ENCODE measurements around the gene RASA3. TPM values are rescaled to one million over a fixed set of nuclear protein-coding genes. Genes with fewer than 3 reads are reported as not detected.

Gene RASA3
- total RNA-seq, 1 experiment from 2014 or later, result 10.0 TPM

DNA sequence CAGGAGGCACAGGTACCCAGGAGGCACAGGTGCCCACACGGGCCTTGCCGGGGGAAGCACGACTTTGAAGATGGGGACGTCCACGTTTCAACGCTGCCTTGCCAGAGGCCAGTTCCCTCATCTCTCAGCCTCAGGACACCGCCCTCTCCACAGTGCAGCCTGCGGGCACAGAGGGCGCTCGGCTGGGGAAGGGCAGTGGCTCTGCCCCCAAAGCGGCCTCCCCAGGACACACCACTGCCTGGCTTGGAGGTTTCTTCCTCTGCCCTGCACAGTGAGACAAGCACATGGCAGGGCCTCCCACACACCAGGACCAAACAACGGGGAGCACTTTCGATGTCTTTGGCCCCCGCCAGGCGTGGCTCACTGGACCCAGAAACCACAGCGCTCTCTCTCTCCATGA lies 73.0 kb downstream of the RASA3 start:
- no peaks in the 10 kb centered on the region for H3K9me3 ChIP-seq (ENCODE audit: insufficient read depth, low read depth)
- peaks cover 22% of the 10 kb centered on the region for H3F3A ChIP-seq (ENCODE audit: insufficient read depth, low read depth)
- peaks cover 18% of the 10 kb centered on the region for H3K79me2 ChIP-seq (ENCODE audit: low read depth)
- POLR2A ChIA-PET (ENCODE audit: unreplicated experiment), result no interaction called here
- H3K4me3 ChIP-seq, result no peak overlapping the region
- no peak for DNase-seq
- no peaks in the 10 kb centered on the region for H3K9me2 ChIP-seq (ENCODE audit: insufficient read depth)
- no peaks in the 10 kb centered on the region for H3K36me3 ChIP-seq (ENCODE audit: low read depth)
- intact Hi-C loops (cut with micrococcal nuclease; ENCODE audit: unreplicated experiment), result no loop called here
- no peak for TF ChIP-seq CTCF (conservative IDR thresholded peaks at IDR 0.05)
- no peak for TF ChIP-seq EZH2 (IDR thresholded peaks at IDR 0.05; ENCODE audit: low read depth)
- peaks cover 23% of the 10 kb centered on the region for H3K4me1 ChIP-seq (replicated peaks; ENCODE audit: insufficient read depth)
- H3K27ac ChIP-seq, result no peak overlapping the region
- H3K27me3 ChIP-seq (ENCODE audit: insufficient read depth, low read depth), result no peaks in the 10 kb centered on the region
- CTCF ChIA-PET, result no interaction called here
- H2AFZ ChIP-seq, result no peak overlapping the region
- no peak overlapping the region for H3K4me2 ChIP-seq
- BruUV-seq (replicated peaks), result no TSS peak
- peaks cover 4% of the 10 kb centered on the region; the same call in 1 of the 2 replicates for H4K20me1 ChIP-seq (ENCODE audit: insufficient read depth)

- no peak for DNase-seq
- Histone ChIP-seq H3F3A (ENCODE audit: insufficient read depth, low read depth) (peaks cover 14% of the 10 kb centered on the region), H3K4me2 (no peak overlapping the region), H3K36me3 (ENCODE audit: low read depth) (no peaks in the 10 kb centered on the region), H3K9me2 (ENCODE audit: insufficient read depth) (no peaks in the 10 kb centered on the region), H3K79me2 (ENCODE audit: low read depth) (peaks cover 14% of the 10 kb centered on the region), H3K27ac (no peak overlapping the region), H3K4me1 (replicated peaks; ENCODE audit: insufficient read depth) (peaks cover 11% of the 10 kb centered on the region), H2AFZ (no peak overlapping the region), H3K27me3 (ENCODE audit: insufficient read depth, low read depth) (no peaks in the 10 kb centered on the region), H3K9me3 (ENCODE audit: insufficient read depth, low read depth) (no peaks in the 10 kb centered on the region), H4K20me1 (ENCODE audit: insufficient read depth) (peaks cover 4% of the 10 kb centered on the region; the same call in 1 of the 2 replicates), H3K4me3 (no peak overlapping the region)
- POLR2A ChIA-PET (ENCODE audit: unreplicated experiment), result no interaction called here
- no peak for TF ChIP-seq EZH2 (IDR thresholded peaks at IDR 0.05; ENCODE audit: low read depth)
- no peak for TF ChIP-seq CTCF (conservative IDR thresholded peaks at IDR 0.05)
- intact Hi-C loops (cut with micrococcal nuclease; ENCODE audit: unreplicated experiment), result no loop called here
- BruUV-seq (replicated peaks), result no TSS peak
- CTCF ChIA-PET, result no interaction called here
Measured at GRCh38 chr13:114058051-114058867, 74.2 kb downstream of the RASA3 start.

DNA sequence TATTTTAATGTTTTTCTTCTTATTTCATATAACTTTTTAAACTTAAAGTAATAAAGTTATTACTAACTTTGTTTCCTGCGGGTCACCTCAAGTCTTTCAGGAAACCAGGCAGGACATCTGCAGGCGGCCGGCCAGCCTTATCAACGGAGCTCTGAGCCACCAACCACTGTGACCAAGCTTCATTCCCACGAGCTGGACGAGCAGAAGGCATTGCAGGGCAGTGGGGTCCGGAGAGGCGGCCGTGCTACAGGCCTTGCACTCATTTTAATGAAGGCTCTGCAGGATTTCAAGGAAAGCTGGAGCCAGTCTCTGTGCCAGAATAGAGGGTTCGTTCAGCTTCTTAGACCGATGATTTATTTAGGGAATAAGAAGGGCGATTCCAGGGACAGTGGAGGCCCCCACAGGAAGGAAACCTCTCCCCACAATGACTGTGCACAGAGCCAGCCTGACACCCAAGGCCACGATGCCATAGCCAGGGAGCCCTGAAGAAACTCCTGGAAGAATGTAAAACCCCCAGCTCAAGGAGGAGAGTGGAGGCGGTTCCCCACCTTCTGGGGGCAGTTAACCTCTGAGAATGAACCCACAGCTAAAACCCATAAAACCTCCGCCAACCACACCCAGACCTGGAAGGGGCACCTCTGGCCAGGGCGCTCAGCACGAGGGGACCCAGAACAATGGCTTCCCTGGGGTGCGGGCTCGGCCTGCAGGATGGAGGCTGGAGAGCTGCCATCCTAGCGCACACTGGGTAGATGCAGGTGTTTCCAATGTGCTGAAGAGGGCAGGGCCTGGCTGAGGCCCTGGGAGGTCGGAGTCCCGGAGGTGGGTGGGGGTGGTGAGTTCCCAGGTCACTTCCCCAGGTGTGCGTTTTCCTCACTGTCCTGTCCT lies 75.0 kb downstream of the RASA3 start:
- peak in 1 of 2 experiments; percentile 25 for DNase-seq
- peaks cover 2% of the 10 kb centered on the region; the same call in 1 of the 2 replicates for H3K4me1 ChIP-seq (replicated peaks; ENCODE audit: insufficient read depth)
- intact Hi-C loops (cut with micrococcal nuclease; ENCODE audit: unreplicated experiment), result no loop called here
- no peak overlapping the region for H3K4me3 ChIP-seq
- CTCF ChIA-PET, result no interaction called here
- no peaks in the 10 kb centered on the region for H3K9me3 ChIP-seq (ENCODE audit: insufficient read depth, low read depth)
- no TSS peak for BruUV-seq (replicated peaks)
- H3K36me3 ChIP-seq (ENCODE audit: low read depth), result no peaks in the 10 kb centered on the region
- no peak overlapping the region for H3K27ac ChIP-seq
- peaks cover 4% of the 10 kb centered on the region; the same call in 1 of the 2 replicates for H4K20me1 ChIP-seq (ENCODE audit: insufficient read depth)
- H2AFZ ChIP-seq, result no peak overlapping the region
- TF ChIP-seq CTCF (conservative IDR thresholded peaks at IDR 0.05) (no peak), EZH2 (IDR thresholded peaks at IDR 0.05; ENCODE audit: low read depth) (no peak)
- peaks cover 14% of the 10 kb centered on the region; the same call in 1 of the 2 replicates for H3F3A ChIP-seq (ENCODE audit: insufficient read depth, low read depth)
- no peaks in the 10 kb centered on the region for H3K9me2 ChIP-seq (ENCODE audit: insufficient read depth)
- no peak overlapping the region for H3K4me2 ChIP-seq
- POLR2A ChIA-PET (ENCODE audit: unreplicated experiment), result interaction anchor here (0.6 kb wide), 1 partner anchor 98 kb away, joined by 3 read pairs; no protein-coding TSS in a partner anchor
- peaks cover 9% of the 10 kb centered on the region for H3K79me2 ChIP-seq (ENCODE audit: low read depth)
- H3K27me3 ChIP-seq (ENCODE audit: insufficient read depth, low read depth), result no peaks in the 10 kb centered on the region
